CD14-positive monocyte (primary cell): ENCODE measurements around the gene APC. TPM values are rescaled to one million over a fixed set of nuclear protein-coding genes. Genes with fewer than 3 reads are reported as not detected.

Experiments used
- DNase-seq, 3 donors: peaks; one replicate each; pipeline ENCODE4 v3.0.0-alpha.2; 2011 to 2022
- H2AFZ ChIP-seq: 2 replicates; pipeline ENCODE4 v1.6.0; 2012; ENCODE audit warnings: mild to moderate bottlenecking, low read depth, low read length, inconsistent platforms; ENCODE audit not compliant: insufficient read depth, poor library complexity, severe bottlenecking
- H3K27ac ChIP-seq, 2 donors: 1 replicate in 1 of 2; 2 replicates in 1 of 2; pipeline ENCODE4 v1.5.1; 2012 to 2013; ENCODE audit warnings: low read length in 2 of 2, control low read depth in 1 of 2, inconsistent platforms in 1 of 2, low read depth in 1 of 2, mild to moderate bottlenecking in 1 of 2
- H3K27me3 ChIP-seq, 2 donors: one replicate each; pipeline versions ENCODE4 v1.6.0 to v1.6.1; 2011 to 2013; ENCODE audit warnings: low read length in 2 of 2; ENCODE audit not compliant: control insufficient read depth in 2 of 2, insufficient read depth in 2 of 2
- H3K36me3 ChIP-seq, 2 donors: replicated peaks in 1 of 2; 1 replicate in 1 of 2; 2 replicates in 1 of 2; pipeline versions ENCODE4 v1.5.1 to v1.6.1; 2012 to 2013; ENCODE audit warnings: low read length in 2 of 2, control low read depth in 1 of 2, inconsistent platforms in 1 of 2, mild to moderate bottlenecking in 1 of 2; ENCODE audit not compliant: insufficient read depth in 2 of 2, control insufficient read depth in 1 of 2
- H3K4me1 ChIP-seq, 2 donors: 1 replicate in 1 of 2; 2 replicates in 1 of 2; pipeline versions ENCODE4 v1.5.1 to v1.6.1; 2012 to 2013; ENCODE audit warnings: low read length in 2 of 2, control low read depth in 1 of 2, inconsistent platforms in 1 of 2, mild to moderate bottlenecking in 1 of 2, moderate library complexity in 1 of 2; ENCODE audit not compliant: insufficient read depth in 2 of 2, control insufficient read depth in 1 of 2
- H3K4me2 ChIP-seq: replicated peaks from 2 replicates; pipeline ENCODE3; 2012; ENCODE audit warnings: low read length, moderate library complexity, mild to moderate bottlenecking; ENCODE audit not compliant: poor library complexity, severe bottlenecking; ENCODE audit errors: extremely low read depth
- H3K4me3 ChIP-seq, 3 experiments: fragments of 200-600 bp in 1 of 3; sonication (generic) in 1 of 3; replicated peaks in 1 of 3; 1 replicate in 2 of 3; 2 replicates in 1 of 3; pipeline ENCODE4 v1.5.1; 2011 to 2013; ENCODE audit warnings: low read length in 3 of 3, mild to moderate bottlenecking in 3 of 3, control low read depth in 2 of 3, low read depth in 2 of 3, inconsistent platforms in 1 of 3, moderate library complexity in 1 of 3
- H3K79me2 ChIP-seq: 2 replicates; pipeline ENCODE4 v1.6.0; 2012; ENCODE audit warnings: mild to moderate bottlenecking, control low read depth, inconsistent platforms, low read length, moderate library complexity; ENCODE audit not compliant: insufficient read depth
- H3K9ac ChIP-seq: 2 replicates; pipeline ENCODE4 v1.6.0; 2017; ENCODE audit warnings: low read length, mild to moderate bottlenecking; ENCODE audit not compliant: insufficient read depth, poor library complexity, severe bottlenecking
- H3K9me3 ChIP-seq, 2 donors: replicated peaks in 1 of 2; 1 replicate in 1 of 2; 2 replicates in 1 of 2; pipeline versions ENCODE4 v1.5.1 to v1.6.1; 2012 to 2013; ENCODE audit warnings: low read length in 2 of 2, control low read depth in 1 of 2; ENCODE audit not compliant: control insufficient read depth in 1 of 2, insufficient read depth in 1 of 2
- H4K20me1 ChIP-seq: 2 replicates; pipeline ENCODE4 v1.6.0; 2012; ENCODE audit warnings: mild to moderate bottlenecking, low read length, control low read depth, moderate library complexity; ENCODE audit not compliant: insufficient read depth
- H3K27ac Mint-ChIP-seq, 7 donors: one replicate each; pipeline ENCODE4 v1.8.0; 2020; ENCODE audit warnings: mild to moderate bottlenecking in 7 of 7, mixed read lengths in 7 of 7, moderate library complexity in 6 of 7, inconsistent platforms in 2 of 7
- H3K27me3 Mint-ChIP-seq, 3 donors: one replicate each; pipeline ENCODE4 v1.8.0; 2021 to 2022; ENCODE audit warnings: low read depth in 3 of 3, mild to moderate bottlenecking in 3 of 3, mixed read lengths in 3 of 3, moderate library complexity in 3 of 3, inconsistent platforms in 1 of 3
- H3K36me3 Mint-ChIP-seq, 2 donors: one replicate each; pipeline ENCODE4 v1.8.0; 2020; ENCODE audit warnings: mixed read lengths in 2 of 2, inconsistent platforms in 1 of 2, mild to moderate bottlenecking in 1 of 2
- H3K4me1 Mint-ChIP-seq: one replicate; pipeline ENCODE4 v1.8.0; 2020; ENCODE audit warnings: mild to moderate bottlenecking, mixed read lengths
- H3K4me3 Mint-ChIP-seq, 2 donors: one replicate each; pipeline ENCODE4 v1.8.0; 2020; ENCODE audit warnings: mild to moderate bottlenecking in 2 of 2, mixed read lengths in 2 of 2, moderate library complexity in 1 of 2
- H3K9me3 Mint-ChIP-seq, 7 donors: one replicate each; pipeline ENCODE4 v1.8.0; 2020 to 2022; ENCODE audit warnings: mixed read lengths in 7 of 7, mild to moderate bottlenecking in 6 of 7, moderate library complexity in 6 of 7, inconsistent platforms in 2 of 7
- CTCF ChIP-seq: fragments of 200-600 bp; IDR thresholded peaks from one replicate; pipeline ENCODE4 v1.8.0; 2022; ENCODE audit warnings: antibody characterized with exemption, mild to moderate bottlenecking
- WGBS: methylation state at CpG from one replicate; pipeline ENCODE4 v1.1.5; 2013; ENCODE audit warnings: missing lambda C conversion rate; ENCODE audit not compliant: insufficient coverage; 5-methylcytosine and 5-hydroxymethylcytosine counted together
- intact Hi-C, 2 donors: fragments of 100-400 bp; cut with micrococcal nuclease; formaldehyde crosslinking; loops; one replicate each; pipeline versions ENCODE4 v1.15.0 to v1.15.1; 2023
- polyA plus RNA-seq, 3 donors: library from polyadenylated mRNA; depleted of rRNA in 1 of 3; unstranded in 2 of 3; stranded (reverse) in 1 of 3; fragments of 300-500 nt in 2 of 3; fragments of >200 nt in 1 of 3; fragmentation: Illumina TruSeq in 2 of 3; gene quantifications; 1 replicate in 2 of 3; 2 replicates in 1 of 3; pipeline ENCODE4 v1.2.3, GENCODE V29; 2012 to 2021

Gene APC
- polyA plus RNA-seq, 3 donors, result 6.5 to 13.6 (median 9.0) TPM

GRCh38 chr5:112696786-112697185, 40.9 kb upstream of the APC start:
- H3K9me3 ChIP-seq, result no peaks in the 10 kb centered on the region
- no peak overlapping the region for H3K27ac ChIP-seq
- Mint-ChIP-seq H3K36me3 (no peaks in the 10 kb centered on the region), H3K27ac (no peak overlapping the region), H3K4me3 (no peak overlapping the region), H3K27me3 (peaks cover 6 to 8% (median 6%) of the 10 kb centered on the region in 3 donors), H3K9me3 (peaks cover 0 to 6% (median 0%) of the 10 kb centered on the region in 7 donors), H3K4me1 (no peaks in the 10 kb centered on the region)
- 100% methylated on average over 4 of the region's 5 CpGs for WGBS
- no peak overlapping the region for H3K9ac ChIP-seq
- intact Hi-C loops, result loop anchor here in 1 of 2 donors (10.0 kb wide), 1 partner anchor 58 kb away; no protein-coding TSS in a partner anchor
- H2AFZ ChIP-seq, result no peak overlapping the region
- no peak overlapping the region for H3K4me3 ChIP-seq
- TF ChIP-seq CTCF, result no peak
- DNase-seq, result no peak
- H3K4me1 ChIP-seq, result no peaks in the 10 kb centered on the region
- peaks cover 0 to 4% of the 10 kb centered on the region in 2 donors for H3K27me3 ChIP-seq
- H3K79me2 ChIP-seq, result no peaks in the 10 kb centered on the region
- H4K20me1 ChIP-seq, result no peaks in the 10 kb centered on the region
- no peak overlapping the region for H3K4me2 ChIP-seq
- no peaks in the 10 kb centered on the region for H3K36me3 ChIP-seq

- Mint-ChIP-seq H3K4me1 (no peaks in the 10 kb centered on the region), H3K4me3 (no peak overlapping the region), H3K27ac (no peak overlapping the region), H3K27me3 (peaks cover 6 to 8% (median 6%) of the 10 kb centered on the region in 3 donors), H3K9me3 (peaks cover 0 to 6% (median 0%) of the 10 kb centered on the region in 7 donors), H3K36me3 (no peaks in the 10 kb centered on the region)
- Histone ChIP-seq H3K4me3 (no peak overlapping the region), H2AFZ (no peak overlapping the region), H3K4me2 (no peak overlapping the region), H3K9ac (no peak overlapping the region), H3K79me2 (no peaks in the 10 kb centered on the region), H3K27me3 (peaks cover 0 to 4% of the 10 kb centered on the region in 2 donors), H4K20me1 (no peaks in the 10 kb centered on the region), H3K4me1 (no peaks in the 10 kb centered on the region), H3K9me3 (no peaks in the 10 kb centered on the region), H3K27ac (no peak overlapping the region), H3K36me3 (no peaks in the 10 kb centered on the region)
- no peak for DNase-seq
- 100% methylated on average over 2 of the region's 2 CpGs for WGBS
- intact Hi-C loops, result loop anchor here in 1 of 2 donors (10.0 kb wide), 1 partner anchor 57 kb away; no protein-coding TSS in a partner anchor
- TF ChIP-seq CTCF, result no peak
Observed at GRCh38 chr5:112697322-112697721, 40.4 kb upstream of the APC start.
